DND-41 (cell line): Measurements from ENCODE around the gene SPIB.

ENCODE experiments used
- ATAC-seq: fragments of 200-7000 bp; cut with Tn5 transposase; 3 replicates; pipeline ENCODE4 v1.9.1; 2021; ENCODE audit warnings: low read depth; ENCODE audit not compliant: insufficient read depth
- DNase-seq: peaks from one replicate; pipeline ENCODE4 v3.0.0-alpha.2; 2020
- H2AFZ ChIP-seq: 2 replicates; pipeline ENCODE4 v1.6.0; 2012; ENCODE audit warnings: low read depth, low read length
- H3K27ac ChIP-seq: 2 replicates; pipeline ENCODE4 v1.5.1; 2012; ENCODE audit warnings: low read length, inconsistent platforms
- H3K27me3 ChIP-seq: fragments of 200-600 bp; sonication (generic); 2 replicates; pipeline ENCODE4 v1.6.0; 2012; ENCODE audit warnings: low read length, mild to moderate bottlenecking, inconsistent platforms; ENCODE audit not compliant: insufficient read depth, poor library complexity
- H3K36me3 ChIP-seq: 2 replicates; pipeline ENCODE4 v1.5.1; 2012; ENCODE audit warnings: low read length, inconsistent platforms; ENCODE audit not compliant: insufficient read depth
- H3K4me1 ChIP-seq: 2 replicates; pipeline ENCODE4 v1.5.1; 2012; ENCODE audit warnings: mild to moderate bottlenecking, low read length; ENCODE audit not compliant: insufficient read depth
- H3K4me2 ChIP-seq: 2 replicates; pipeline ENCODE4 v1.6.0; 2012; ENCODE audit warnings: mild to moderate bottlenecking, moderate library complexity, low read length, inconsistent platforms; ENCODE audit not compliant: insufficient read depth
- H3K4me3 ChIP-seq, 2 experiments: fragments of 200-600 bp in 1 of 2; shearing (Covaris generic) in 1 of 2; 2 replicates each; pipeline ENCODE4 v1.5.1; 2012 to 2016; ENCODE audit warnings: inconsistent platforms in 2 of 2, low read length in 2 of 2, mild to moderate bottlenecking in 2 of 2, low read depth in 1 of 2, moderate library complexity in 1 of 2
- H3K79me2 ChIP-seq: 2 replicates; pipeline ENCODE4 v1.6.0; 2012; ENCODE audit warnings: low read length, inconsistent platforms; ENCODE audit not compliant: insufficient read depth
- H3K9ac ChIP-seq: 2 replicates; pipeline ENCODE4 v1.6.0; 2012; ENCODE audit warnings: low read depth, mild to moderate bottlenecking, inconsistent platforms, low read length, moderate library complexity
- H3K9me3 ChIP-seq: 2 replicates; pipeline ENCODE4 v1.5.1; 2012; ENCODE audit warnings: low read length, moderate library complexity, mild to moderate bottlenecking, inconsistent platforms; ENCODE audit not compliant: insufficient read depth, severe bottlenecking
- H4K20me1 ChIP-seq: 2 replicates; pipeline ENCODE4 v1.6.0; 2012; ENCODE audit warnings: low read length; ENCODE audit not compliant: insufficient read depth
- EZH2 ChIP-seq: IDR thresholded peaks from 3 replicates; pipeline ENCODE4 v1.6.1; 2012; ENCODE audit warnings: borderline replicate concordance, low read depth, mild to moderate bottlenecking, moderate library complexity, low read length, inconsistent platforms; ENCODE audit not compliant: severe bottlenecking
- TF ChIP-seq, protein P1 (sequence below): IDR thresholded peaks from 2 replicates; pipeline ENCODE4 v1.5.1; 2012; ENCODE audit warnings: borderline replicate concordance, low read length, moderate library complexity, mild to moderate bottlenecking; ENCODE audit not compliant: poor library complexity, severe bottlenecking; ENCODE audit errors: extremely low read depth

SPIB gene

DNA sequence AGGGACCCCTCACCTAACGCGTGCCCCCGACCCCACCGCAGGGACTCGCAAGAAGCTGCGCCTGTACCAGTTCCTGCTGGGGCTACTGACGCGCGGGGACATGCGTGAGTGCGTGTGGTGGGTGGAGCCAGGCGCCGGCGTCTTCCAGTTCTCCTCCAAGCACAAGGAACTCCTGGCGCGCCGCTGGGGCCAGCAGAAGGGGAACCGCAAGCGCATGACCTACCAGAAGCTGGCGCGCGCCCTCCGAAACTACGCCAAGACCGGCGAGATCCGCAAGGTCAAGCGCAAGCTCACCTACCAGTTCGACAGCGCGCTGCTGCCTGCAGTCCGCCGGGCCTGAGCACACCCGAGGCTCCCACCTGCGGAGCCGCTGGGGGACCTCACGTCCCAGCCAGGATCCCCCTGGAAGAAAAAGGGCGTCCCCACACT lies 9.3 kb downstream of the SPIB start:
- H4K20me1 ChIP-seq = no peaks in the 10 kb centered on the region
- H3K36me3 ChIP-seq = no peaks in the 10 kb centered on the region
- no peak overlapping the region for H3K9ac ChIP-seq
- H3K4me3 ChIP-seq = no peak overlapping the region
- DNase-seq (no peak), ATAC-seq (no peak)
- no peak overlapping the region for H3K27ac ChIP-seq
- H3K4me1 ChIP-seq = peaks cover 15% of the 10 kb centered on the region
- H3K4me2 ChIP-seq = no peak overlapping the region
- no peak for TF ChIP-seq EZH2
- TF ChIP-seq, protein P1, sequence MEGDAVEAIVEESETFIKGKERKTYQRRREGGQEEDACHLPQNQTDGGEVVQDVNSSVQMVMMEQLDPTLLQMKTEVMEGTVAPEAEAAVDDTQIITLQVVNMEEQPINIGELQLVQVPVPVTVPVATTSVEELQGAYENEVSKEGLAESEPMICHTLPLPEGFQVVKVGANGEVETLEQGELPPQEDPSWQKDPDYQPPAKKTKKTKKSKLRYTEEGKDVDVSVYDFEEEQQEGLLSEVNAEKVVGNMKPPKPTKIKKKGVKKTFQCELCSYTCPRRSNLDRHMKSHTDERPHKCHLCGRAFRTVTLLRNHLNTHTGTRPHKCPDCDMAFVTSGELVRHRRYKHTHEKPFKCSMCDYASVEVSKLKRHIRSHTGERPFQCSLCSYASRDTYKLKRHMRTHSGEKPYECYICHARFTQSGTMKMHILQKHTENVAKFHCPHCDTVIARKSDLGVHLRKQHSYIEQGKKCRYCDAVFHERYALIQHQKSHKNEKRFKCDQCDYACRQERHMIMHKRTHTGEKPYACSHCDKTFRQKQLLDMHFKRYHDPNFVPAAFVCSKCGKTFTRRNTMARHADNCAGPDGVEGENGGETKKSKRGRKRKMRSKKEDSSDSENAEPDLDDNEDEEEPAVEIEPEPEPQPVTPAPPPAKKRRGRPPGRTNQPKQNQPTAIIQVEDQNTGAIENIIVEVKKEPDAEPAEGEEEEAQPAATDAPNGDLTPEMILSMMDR = no peak
- H3K27me3 ChIP-seq = no peaks in the 10 kb centered on the region
- H3K9me3 ChIP-seq = no peaks in the 10 kb centered on the region
- no peak overlapping the region for H2AFZ ChIP-seq
- no peaks in the 10 kb centered on the region for H3K79me2 ChIP-seq

DNA sequence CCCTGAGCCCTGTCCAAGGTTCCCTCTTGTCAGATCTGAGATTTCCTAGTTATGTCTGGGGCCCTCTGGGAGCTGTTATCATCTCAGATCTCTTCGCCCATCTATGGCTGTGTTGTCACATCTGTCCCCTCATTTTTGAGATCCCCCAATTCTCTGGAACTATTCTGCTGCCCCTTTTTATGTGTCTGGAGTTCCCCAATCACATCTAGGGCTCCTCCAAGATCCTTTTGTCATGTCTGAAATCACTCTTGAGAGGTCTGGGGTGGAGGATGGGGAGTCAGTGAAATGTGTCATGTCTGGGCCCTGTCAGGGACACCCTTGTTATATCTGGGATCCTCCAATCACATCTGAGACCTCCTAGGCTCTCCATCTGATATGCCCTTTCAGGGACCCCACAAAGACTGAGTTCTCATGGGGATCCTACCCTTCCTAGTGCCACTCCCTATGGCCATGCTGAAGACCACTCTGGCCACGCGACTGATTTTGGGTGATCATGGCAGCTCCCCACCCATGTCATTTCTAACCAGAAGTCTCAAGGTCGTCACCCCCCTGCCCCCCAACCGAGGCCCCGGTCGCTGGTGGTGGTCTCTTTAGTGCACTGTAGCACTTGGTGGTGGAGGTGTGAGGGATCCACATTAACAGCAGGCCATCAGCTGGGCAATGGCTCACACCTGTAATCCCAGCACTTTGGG lies 10.2 kb downstream of the SPIB start:
- TF ChIP-seq EZH2 = no peak
- TF ChIP-seq, protein P1 = no peak
- no peak overlapping the region for H3K4me3 ChIP-seq
- H3K27me3 ChIP-seq = no peaks in the 10 kb centered on the region
- no peak overlapping the region for H2AFZ ChIP-seq
- H3K4me1 ChIP-seq = peaks cover 15% of the 10 kb centered on the region
- no peaks in the 10 kb centered on the region for H3K9me3 ChIP-seq
- no peak overlapping the region for H3K27ac ChIP-seq
- ATAC-seq (no peak), DNase-seq (no peak)
- H3K36me3 ChIP-seq = no peaks in the 10 kb centered on the region
- no peak overlapping the region for H3K9ac ChIP-seq
- H3K4me2 ChIP-seq = no peak overlapping the region
- no peaks in the 10 kb centered on the region for H4K20me1 ChIP-seq
- H3K79me2 ChIP-seq = no peaks in the 10 kb centered on the region

DNA sequence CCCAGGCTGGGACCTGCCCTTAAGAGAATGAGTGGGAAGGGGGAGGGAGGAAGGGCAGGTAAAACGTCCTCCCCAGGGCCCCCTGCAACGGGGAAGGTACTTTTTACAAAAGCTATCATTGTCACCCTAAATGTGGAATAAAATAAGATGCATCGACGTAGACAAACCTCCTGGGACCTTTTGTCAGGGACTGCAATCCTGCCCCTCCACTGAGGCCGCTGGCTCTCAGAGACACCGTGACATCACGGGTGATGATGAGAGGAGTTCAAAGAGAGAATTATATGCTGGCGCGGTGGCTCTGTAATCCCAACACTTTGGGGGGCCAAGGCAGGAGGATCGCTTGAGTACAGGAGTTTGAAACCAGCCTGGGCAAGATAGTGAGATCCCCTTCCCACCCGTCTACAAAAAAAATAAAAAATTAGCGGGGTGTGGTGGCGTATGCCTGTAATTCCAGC lies 12.2 kb downstream of the SPIB start:
- Histone ChIP-seq H3K9ac (peak overlapping the region; percentile 45), H3K79me2 (no peaks in the 10 kb centered on the region), H3K4me3 (peak overlapping the region in 1 of 2 experiments; percentile 76; a peak in 1 of 4 replicates), H3K27ac (no peak overlapping the region), H3K9me3 (no peaks in the 10 kb centered on the region), H2AFZ (peak overlapping the region; percentile 73; the same call in 1 of the 2 replicates), H3K4me1 (peaks cover 15% of the 10 kb centered on the region), H3K4me2 (peak overlapping the region; percentile 88), H3K27me3 (no peaks in the 10 kb centered on the region), H3K36me3 (no peaks in the 10 kb centered on the region), H4K20me1 (no peaks in the 10 kb centered on the region)
- DNase-seq (no peak), ATAC-seq (no peak)
- TF ChIP-seq, protein P1 = no peak
- no peak for TF ChIP-seq EZH2
